D341Med (cell line): ENCODE measurements around the gene ZNF618.
"Not testable (repeated sequence)": the region's sequence is repeated elsewhere in the genome, so short reads cannot be mapped to it uniquely, and the experiment has no call there.

Experiments used
- DNase-seq: peaks from one replicate; pipeline ENCODE4 v3.0.0; 2012; ENCODE audit warnings: low spot score

Gene ZNF618

GRCh38 chr9:114038724-114039313, 162.7 kb downstream of the ZNF618 start:
- DNase-seq: peak; percentile 17

GRCh38 chr9:114039484-114039883, 163.4 kb downstream of the ZNF618 start:
- DNase-seq: no peak

GRCh38 chr9:114043660-114044059, 167.6 kb downstream of the ZNF618 start:
- DNase-seq: not testable (repeated sequence)

- DNase-seq: no peak
These were observed 170.2 kb downstream of the ZNF618 start for GRCh38 chr9:114046237-114046755.

- DNase-seq: no peak
These were observed 170.8 kb downstream of the ZNF618 start for GRCh38 chr9:114046875-114047274.

- no peak for DNase-seq
These were observed 171.6 kb downstream of the ZNF618 start for GRCh38 chr9:114047717-114048116.

GRCh38 chr9:114048533-114049415, 172.7 kb downstream of the ZNF618 start:
- no peak for DNase-seq

GRCh38 chr9:114049441-114050225, 173.5 kb downstream of the ZNF618 start:
- DNase-seq: no peak

GRCh38 chr9:114050226-114050568, 174.1 kb downstream of the ZNF618 start:
- no peak for DNase-seq

GRCh38 chr9:114050646-114051045, 174.5 kb downstream of the ZNF618 start:
- no peak for DNase-seq

GRCh38 chr9:114051281-114051680, 175.2 kb downstream of the ZNF618 start:
- no peak for DNase-seq

GRCh38 chr9:114051706-114052105, 175.6 kb downstream of the ZNF618 start:
- no peak for DNase-seq

GRCh38 chr9:114053246-114054005, 177.3 kb downstream of the ZNF618 start:
- no peak for DNase-seq

- DNase-seq: no peak
These were observed 178.1 kb downstream of the ZNF618 start for GRCh38 chr9:114054191-114054690.

GRCh38 chr9:114055061-114055460, 179.0 kb downstream of the ZNF618 start:
- DNase-seq: no peak

GRCh38 chr9:114055894-114056293, 179.8 kb downstream of the ZNF618 start:
- DNase-seq: no peak

- no peak for DNase-seq
These were observed 180.4 kb downstream of the ZNF618 start for GRCh38 chr9:114056527-114056926.

GRCh38 chr9:114057161-114057885, 181.2 kb downstream of the ZNF618 start:
- DNase-seq: no peak

- DNase-seq: no peak
These were observed 182.6 kb downstream of the ZNF618 start for GRCh38 chr9:114058688-114059046.

- DNase-seq: no peak
These were observed 183.1 kb downstream of the ZNF618 start for GRCh38 chr9:114059047-114059803.
